ENCODE measurements around the gene SUMO2.

Gene SUMO2

GRCh38 chr17:75152523-75152921 lies 30.2 kb downstream of the SUMO2 start:
- H3K4me1 ChIP-seq (ENCODE audit: insufficient read depth, low read length, severe bottlenecking) = peaks cover 21% of the 10 kb centered on the region
- H3F3A ChIP-seq (ENCODE audit: insufficient read depth, low read length) = no peaks in the 10 kb centered on the region
- H3K9ac ChIP-seq (ENCODE audit: low read length) = peak overlapping the region; percentile 100
- TF ChIP-seq EZH2 (IDR thresholded peaks at IDR 0.05; ENCODE audit: borderline replicate concordance, low read length) = no peak
- TF ChIP-seq CTCF (IDR thresholded peaks at IDR 0.05; ENCODE audit: low read length) = no peak
- H2AFZ ChIP-seq (ENCODE audit: low read length) = no peak overlapping the region
- H3K27me3 ChIP-seq (ENCODE audit: insufficient read depth, low read length) = no peaks in the 10 kb centered on the region
- H3K4me2 ChIP-seq (ENCODE audit: low read length) = peak overlapping the region; percentile 100
- H3K9me3 ChIP-seq (ENCODE audit: low read length) = no peaks in the 10 kb centered on the region
- peak overlapping the region; percentile 100 for H3K4me3 ChIP-seq (ENCODE audit: low read depth, low read length, poor library complexity, severe bottlenecking)
- peak overlapping the region; percentile 42 for H3K27ac ChIP-seq (ENCODE audit: low read depth, low read length, poor library complexity, severe bottlenecking)
- peaks cover 56% of the 10 kb centered on the region for H3K79me2 ChIP-seq (ENCODE audit: insufficient read depth, low read length)
- H3K36me3 ChIP-seq (ENCODE audit: insufficient read depth, low read length) = peaks cover 36% of the 10 kb centered on the region
- H3K9me2 ChIP-seq (ENCODE audit: low read depth, low read length) = no peaks in the 10 kb centered on the region
- H4K20me1 ChIP-seq (ENCODE audit: insufficient read depth, low read length) = no peaks in the 10 kb centered on the region

GRCh38 chr17:75151930-75152329 lies 30.8 kb downstream of the SUMO2 start:
- TF ChIP-seq EZH2 (IDR thresholded peaks at IDR 0.05; ENCODE audit: borderline replicate concordance, low read length) (no peak), CTCF (IDR thresholded peaks at IDR 0.05; ENCODE audit: low read length) (no peak)

GRCh38 chr17:75147878-75148546 lies 34.7 kb downstream of the SUMO2 start:
- Histone ChIP-seq H3K9me2 (ENCODE audit: low read depth, low read length) (no peaks in the 10 kb centered on the region), H3K4me3 (ENCODE audit: low read depth, low read length, poor library complexity, severe bottlenecking) (no peak overlapping the region), H3K27ac (ENCODE audit: low read depth, low read length, poor library complexity, severe bottlenecking) (no peak overlapping the region), H2AFZ (ENCODE audit: low read length) (no peak overlapping the region), H3K9me3 (ENCODE audit: low read length) (no peaks in the 10 kb centered on the region), H4K20me1 (ENCODE audit: insufficient read depth, low read length) (no peaks in the 10 kb centered on the region), H3K4me2 (ENCODE audit: low read length) (no peak overlapping the region), H3K36me3 (ENCODE audit: insufficient read depth, low read length) (peaks cover 70% of the 10 kb centered on the region), H3F3A (ENCODE audit: insufficient read depth, low read length) (no peaks in the 10 kb centered on the region), H3K27me3 (ENCODE audit: insufficient read depth, low read length) (no peaks in the 10 kb centered on the region), H3K79me2 (ENCODE audit: insufficient read depth, low read length) (peaks cover 44% of the 10 kb centered on the region), H3K9ac (ENCODE audit: low read length) (no peak overlapping the region), H3K4me1 (ENCODE audit: insufficient read depth, low read length, severe bottlenecking) (peaks cover 13% of the 10 kb centered on the region)
- TF ChIP-seq CTCF (IDR thresholded peaks at IDR 0.05; ENCODE audit: low read length) = no peak
- no peak for TF ChIP-seq EZH2 (IDR thresholded peaks at IDR 0.05; ENCODE audit: borderline replicate concordance, low read length)

More at GRCh38 chr17:75151930-75152329, 30.8 kb downstream of the SUMO2 start:
- Histone ChIP-seq H3K27me3 (ENCODE audit: insufficient read depth, low read length) (no peaks in the 10 kb centered on the region), H3K36me3 (ENCODE audit: insufficient read depth, low read length) (peaks cover 42% of the 10 kb centered on the region), H3F3A (ENCODE audit: insufficient read depth, low read length) (no peaks in the 10 kb centered on the region), H3K79me2 (ENCODE audit: insufficient read depth, low read length) (peaks cover 56% of the 10 kb centered on the region), H3K9ac (ENCODE audit: low read length) (peak overlapping the region; percentile 100), H3K4me1 (ENCODE audit: insufficient read depth, low read length, severe bottlenecking) (peaks cover 21% of the 10 kb centered on the region), H3K4me2 (ENCODE audit: low read length) (peak overlapping the region; percentile 100), H3K9me3 (ENCODE audit: low read length) (no peaks in the 10 kb centered on the region), H3K27ac (ENCODE audit: low read depth, low read length, poor library complexity, severe bottlenecking) (no peak overlapping the region), H2AFZ (ENCODE audit: low read length) (no peak overlapping the region), H3K4me3 (ENCODE audit: low read depth, low read length, poor library complexity, severe bottlenecking) (peak overlapping the region; percentile 100), H4K20me1 (ENCODE audit: insufficient read depth, low read length) (no peaks in the 10 kb centered on the region), H3K9me2 (ENCODE audit: low read depth, low read length) (no peaks in the 10 kb centered on the region)

Data from OCI-LY1 (cell line).